DND-41 (cell line): ENCODE data around the gene ST6GALNAC4.

ENCODE experiments used
- CTCF ChIP-seq: IDR thresholded peaks from 2 replicates; pipeline ENCODE4 v1.5.1; 2012; ENCODE audit warnings: borderline replicate concordance, low read length, moderate library complexity, mild to moderate bottlenecking; ENCODE audit not compliant: poor library complexity, severe bottlenecking; ENCODE audit errors: extremely low read depth
- EZH2 ChIP-seq: IDR thresholded peaks from 3 replicates; pipeline ENCODE4 v1.6.1; 2012; ENCODE audit warnings: borderline replicate concordance, low read depth, mild to moderate bottlenecking, moderate library complexity, low read length, inconsistent platforms; ENCODE audit not compliant: severe bottlenecking

- TF ChIP-seq CTCF (no peak), EZH2 (no peak)
These were observed 1.5 kb downstream of the ST6GALNAC4 start for GRCh38 chr9:127915325-127915752.
